K562 (cell line): ENCODE results near the gene TEX54. TPM values are rescaled to one million over a fixed set of nuclear protein-coding genes. Genes with fewer than 3 reads are reported as not detected.
A peak's percentile ranks its signal among the peaks of the same experiment; 100 is the strongest.

ENCODE experiments used
- CBFA2T2 ChIP-seq: fragments of 450-650 bp; conservative IDR thresholded peaks from 2 replicates; pipeline ENCODE4 v1.6.1; 2017; ENCODE audit warnings: mild to moderate bottlenecking
- CTBP1 ChIP-seq: fragments of 450-650 bp; IDR thresholded peaks from 2 replicates; pipeline ENCODE4 v1.6.1; 2016; ENCODE audit warnings: borderline replicate concordance
- ELF4 ChIP-seq: fragments of 450-650 bp; formaldehyde crosslinking; IDR thresholded peaks from 2 replicates; pipeline ENCODE4 v1.4.0; 2022; ENCODE audit warnings: missing genetic modification characterization
- HIVEP1 ChIP-seq: fragments of 250-450 bp; sonication (Bioruptor Pico); IDR thresholded peaks from 2 replicates; pipeline ENCODE4 v1.4.0; 2020; ENCODE audit warnings: mild to moderate bottlenecking
- HMGXB4 ChIP-seq: sonication (generic); formaldehyde crosslinking; IDR thresholded peaks from 2 replicates; pipeline ENCODE4 v1.8.1; 2023; ENCODE audit warnings: mild to moderate bottlenecking, missing genetic modification reagents
- MCM5 ChIP-seq: fragments of 450-650 bp; IDR thresholded peaks from 2 replicates; pipeline ENCODE4 v1.6.1; 2016; ENCODE audit warnings: low read depth
- MCM7 ChIP-seq, 2 experiments: fragments of 450-650 bp; IDR thresholded peaks; 2 replicates each; pipeline ENCODE4 v1.6.1; 2016 to 2018
- MYNN ChIP-seq, 2 experiments: sonication (generic); formaldehyde crosslinking in 1 of 2; IDR thresholded peaks; 2 replicates each; pipeline versions ENCODE4 v1.5.0 to v1.6.1; 2016 to 2020; ENCODE audit warnings: antibody characterized with exemption in 1 of 2, missing genetic modification reagents in 1 of 2
- NFIX ChIP-seq: fragments of 250-450 bp; sonication (Bioruptor Pico); IDR thresholded peaks from 2 replicates; pipeline ENCODE4 v1.4.0; 2020; ENCODE audit warnings: low read depth, mild to moderate bottlenecking, moderate library complexity
- POLR2G ChIP-seq: fragments of 200-400 bp; formaldehyde crosslinking; IDR thresholded peaks from 2 replicates; pipeline ENCODE4 v1.6.1; 2017; ENCODE audit warnings: low read depth, mild to moderate bottlenecking, antibody characterized with exemption, low read length, moderate library complexity
- POLR3A ChIP-seq: IDR thresholded peaks from 2 replicates; pipeline ENCODE4 v1.6.1; 2011; ENCODE audit warnings: borderline replicate concordance, mild to moderate bottlenecking, moderate library complexity; ENCODE audit not compliant: insufficient read length, insufficient read depth; ENCODE audit errors: extremely low read depth
- SMAD3 ChIP-seq: fragments of 450-650 bp; formaldehyde crosslinking; conservative IDR thresholded peaks from 2 replicates; pipeline ENCODE4 v1.4.0; 2020; ENCODE audit warnings: mild to moderate bottlenecking
- SP2 ChIP-seq: IDR thresholded peaks from 2 replicates; pipeline ENCODE4 v1.6.1; 2011; ENCODE audit warnings: mild to moderate bottlenecking, low read depth, low read length, moderate library complexity; ENCODE audit not compliant: poor library complexity, severe bottlenecking; ENCODE audit errors: extremely low read depth
- SREBF1 ChIP-seq: fragments of 150-350 bp; IDR thresholded peaks from 2 replicates; pipeline ENCODE4 v1.6.1; 2014; ENCODE audit warnings: antibody characterized with exemption, low read depth, low read length, borderline replicate concordance
- TAL1 ChIP-seq: fragments of 450-650 bp; IDR thresholded peaks from 2 replicates; pipeline ENCODE4 v1.6.1; 2016; ENCODE audit warnings: mild to moderate bottlenecking
- ZC3H8 ChIP-seq: fragments of 450-650 bp; IDR thresholded peaks from 2 replicates; pipeline ENCODE4 v1.6.1; 2017
- ZNF324 ChIP-seq: fragments of 250-450 bp; sonication (Bioruptor Pico); IDR thresholded peaks from 2 replicates; pipeline ENCODE4 v1.4.0; 2020; ENCODE audit warnings: mild to moderate bottlenecking
- polyA plus RNA-seq, 8 experiments: library from polyadenylated mRNA; depleted of rRNA in 4 of 8; stranded (reverse) in 5 of 8; unstranded in 3 of 8; fragments of >200 nt; fragmentation: Nextera tagmentation in 2 of 8; fragmentation: Illumina TruSeq in 1 of 8; extraction: Ambion mirVana in 2 of 8; extraction: Trizol in 1 of 8; gene quantifications; 2 replicates each; pipeline versions ENCODE4 v1.2.1 to v1.2.3, GENCODE V29; 2011 to 2014; ENCODE audit warnings: inconsistent platforms in 1 of 8, missing spikeins in 1 of 8
- total RNA-seq, 7 experiments: library from RNA; depleted of rRNA in 6 of 7; stranded (reverse); fragments of >200 nt in 6 of 7; fragmentation: Illumina TruSeq in 2 of 7; extraction: Trizol in 2 of 7; gene quantifications; 2 replicates each; pipeline versions ENCODE4 v1.2.1 to v1.2.3, GENCODE V29; 2011 to 2021; ENCODE audit warnings: low replicate concordance in 1 of 7
- TF ChIP-seq, protein P1 (sequence below): fragments of 200-800 bp; sonication (Bioruptor generic); IDR thresholded peaks from 2 replicates; pipeline ENCODE4 v1.6.1; 2017; ENCODE audit warnings: missing genetic modification characterization, missing compliant biosample characterization

Gene TEX54
- total and polyA plus RNA-seq, 9 of the 15 experiments (the other 6 are each of a cell fraction or from before 2014, with no cell fraction given): not detected

- TF ChIP-seq, protein P1, sequence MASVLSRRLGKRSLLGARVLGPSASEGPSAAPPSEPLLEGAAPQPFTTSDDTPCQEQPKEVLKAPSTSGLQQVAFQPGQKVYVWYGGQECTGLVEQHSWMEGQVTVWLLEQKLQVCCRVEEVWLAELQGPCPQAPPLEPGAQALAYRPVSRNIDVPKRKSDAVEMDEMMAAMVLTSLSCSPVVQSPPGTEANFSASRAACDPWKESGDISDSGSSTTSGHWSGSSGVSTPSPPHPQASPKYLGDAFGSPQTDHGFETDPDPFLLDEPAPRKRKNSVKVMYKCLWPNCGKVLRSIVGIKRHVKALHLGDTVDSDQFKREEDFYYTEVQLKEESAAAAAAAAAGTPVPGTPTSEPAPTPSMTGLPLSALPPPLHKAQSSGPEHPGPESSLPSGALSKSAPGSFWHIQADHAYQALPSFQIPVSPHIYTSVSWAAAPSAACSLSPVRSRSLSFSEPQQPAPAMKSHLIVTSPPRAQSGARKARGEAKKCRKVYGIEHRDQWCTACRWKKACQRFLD: no peak
- no peak for TF ChIP-seq HIVEP1
- no peak for TF ChIP-seq CBFA2T2
- no peak; the same call in 1 of the 2 replicates for TF ChIP-seq POLR2G
- TF ChIP-seq NFIX: no peak
- TF ChIP-seq ZNF324 (CRISPR knock-in tag): no peak
- TF ChIP-seq MCM5: no peak
- no peak for TF ChIP-seq TAL1
- TF ChIP-seq ELF4: no peak
- TF ChIP-seq MCM7 (IDR thresholded peaks at IDR 0.05): no peak
- TF ChIP-seq CTBP1: peak; percentile 44; the same call in 1 of the 2 replicates
- TF ChIP-seq MYNN (IDR thresholded peaks at IDR 0.05): peak; percentile 78
- TF ChIP-seq MYNN (CRISPR knock-in tag; IDR thresholded peaks at IDR 0.05): no peak
- peak; percentile 3 for TF ChIP-seq SP2
- TF ChIP-seq POLR3A: no peak
- TF ChIP-seq HMGXB4 (CRISPR knock-in tag): peak; percentile 4; the same call in 1 of the 2 replicates
- no peak for TF ChIP-seq ZC3H8
- no peak for TF ChIP-seq SMAD3 (CRISPR knock-in tag)
- TF ChIP-seq SREBF1: no peak
Observed at GRCh38 chr11:62850911-62851806, 18.5 kb upstream of the TEX54 start (continued).
